BLaER1 treated with 17β-estradiol and CSF1 and Interleukin-3, amounts not matched to agents 10 nM and 100 nM (cell line): Measurements from ENCODE around the gene ATN1.

ENCODE experiments used
- H3K27ac ChIP-seq, 11 experiments: shearing (Covaris generic); formaldehyde crosslinking; 2 replicates each; pipeline ENCODE4 v1.8.1; 2022
- H3K27me3 ChIP-seq, 11 experiments: shearing (Covaris generic); formaldehyde crosslinking; 2 replicates each; pipeline ENCODE4 v1.8.1; 2022
- H3K36me3 ChIP-seq, 11 experiments: shearing (Covaris generic); formaldehyde crosslinking; 2 replicates each; pipeline ENCODE4 v1.8.1; 2022
- H3K4me1 ChIP-seq, 10 experiments: shearing (Covaris generic); formaldehyde crosslinking; 2 replicates each; pipeline ENCODE4 v1.8.1; 2022
- H3K4me2 ChIP-seq, 11 experiments: shearing (Covaris generic); formaldehyde crosslinking; 2 replicates each; pipeline ENCODE4 v1.8.1; 2022
- H3K4me3 ChIP-seq, 10 experiments: shearing (Covaris generic); formaldehyde crosslinking; 2 replicates each; pipeline ENCODE4 v1.8.1; 2022
- H3K9ac ChIP-seq, 11 experiments: shearing (Covaris generic); formaldehyde crosslinking; 2 replicates each; pipeline ENCODE4 v1.8.1; 2022
- H3K9me3 ChIP-seq, 11 experiments: shearing (Covaris generic); formaldehyde crosslinking; replicated peaks in 1 of 11; 2 replicates each; pipeline ENCODE4 v1.8.1; 2022
- H4K20me1 ChIP-seq, 11 experiments: shearing (Covaris generic); formaldehyde crosslinking; 2 replicates each; pipeline ENCODE4 v1.8.1; 2022
- Cebpa-rat ChIP-seq, 11 experiments: shearing (Covaris generic); IDR thresholded peaks; 2 replicates each; pipeline ENCODE4 v1.8.1; 2022

The ATN1 gene

GRCh38 chr12:6963016-6963731 is 35.4 kb downstream of the ATN1 start:
- no peaks in the 10 kb centered on the region for H3K27me3 ChIP-seq
- H3K4me2 ChIP-seq, result peak overlapping the region; percentile 94 to 100 (median 99)
- H3K9ac ChIP-seq, result peak overlapping the region; percentile 69 to 95 (median 80); a peak in 21 of 22 replicates
- no peaks in the 10 kb centered on the region for H3K9me3 ChIP-seq
- H3K36me3 ChIP-seq, result peaks cover 44 to 61% (median 55%) of the 10 kb centered on the region in 11 experiments
- H3K4me3 ChIP-seq, result no peak overlapping the region; a peak in 3 of 20 replicates
- H3K4me1 ChIP-seq, result peaks cover 76 to 95% (median 85%) of the 10 kb centered on the region in 10 experiments
- H4K20me1 ChIP-seq, result peaks cover 0 to 44% (median 17%) of the 10 kb centered on the region in 11 experiments; a peak in 17 of 22 replicates
- H3K27ac ChIP-seq, result peak overlapping the region; percentile 62 to 95 (median 92)
- TF ChIP-seq Cebpa-rat (IDR thresholded peaks at IDR 0.05), result no peak

GRCh38 chr12:6963791-6964413 is 36.1 kb downstream of the ATN1 start:
- H3K4me3 ChIP-seq, result no peak overlapping the region
- H3K4me2 ChIP-seq, result peak overlapping the region; percentile 32 to 94 (median 60); a peak in 21 of 22 replicates
- no peak for TF ChIP-seq Cebpa-rat (IDR thresholded peaks at IDR 0.05)
- H3K36me3 ChIP-seq, result peaks cover 51 to 64% (median 58%) of the 10 kb centered on the region in 11 experiments
- peak overlapping the region in 9 of 11 experiments; percentile 17 to 98 (median 62); a peak in 14 of 22 replicates for H3K9ac ChIP-seq
- peaks cover 76 to 95% (median 85%) of the 10 kb centered on the region in 10 experiments for H3K4me1 ChIP-seq
- H3K27ac ChIP-seq, result peak overlapping the region; percentile 33 to 95 (median 69); a peak in 18 of 22 replicates
- H3K9me3 ChIP-seq, result no peaks in the 10 kb centered on the region
- H4K20me1 ChIP-seq, result peaks cover 2 to 42% (median 20%) of the 10 kb centered on the region in 11 experiments; a peak in 16 of 22 replicates
- no peaks in the 10 kb centered on the region for H3K27me3 ChIP-seq

- Histone ChIP-seq H4K20me1 (peaks cover 5 to 34% (median 20%) of the 10 kb centered on the region in 11 experiments; a peak in 15 of 22 replicates), H3K9ac (peak overlapping the region; percentile 46 to 98 (median 62); a peak in 20 of 22 replicates), H3K4me2 (peak overlapping the region; percentile 32 to 67 (median 60)), H3K27me3 (no peaks in the 10 kb centered on the region), H3K9me3 (no peaks in the 10 kb centered on the region), H3K36me3 (peaks cover 53 to 71% (median 63%) of the 10 kb centered on the region in 11 experiments), H3K4me1 (peaks cover 76 to 94% (median 85%) of the 10 kb centered on the region in 10 experiments), H3K27ac (peak overlapping the region; percentile 33 to 95 (median 69); a peak in 21 of 22 replicates), H3K4me3 (no peak overlapping the region)
- no peak for TF ChIP-seq Cebpa-rat (IDR thresholded peaks at IDR 0.05)
Measured at GRCh38 chr12:6964605-6965025, 36.9 kb downstream of the ATN1 start.

- no peak overlapping the region for H3K4me3 ChIP-seq
- H4K20me1 ChIP-seq, result peaks cover 5 to 29% (median 20%) of the 10 kb centered on the region in 11 experiments; a peak in 15 of 22 replicates
- peak overlapping the region; percentile 32 to 67 (median 60) for H3K4me2 ChIP-seq
- H3K27ac ChIP-seq, result peak overlapping the region; percentile 33 to 95 (median 69); a peak in 21 of 22 replicates
- no peaks in the 10 kb centered on the region for H3K27me3 ChIP-seq
- no peak for TF ChIP-seq Cebpa-rat (IDR thresholded peaks at IDR 0.05)
- no peaks in the 10 kb centered on the region for H3K9me3 ChIP-seq
- H3K36me3 ChIP-seq, result peaks cover 50 to 69% (median 62%) of the 10 kb centered on the region in 11 experiments
- H3K9ac ChIP-seq, result peak overlapping the region; percentile 46 to 98 (median 62); a peak in 20 of 22 replicates
- H3K4me1 ChIP-seq, result peaks cover 72 to 88% (median 80%) of the 10 kb centered on the region in 10 experiments
Measured at GRCh38 chr12:6965026-6965661, 37.4 kb downstream of the ATN1 start.

GRCh38 chr12:6965714-6966113 is 38.0 kb downstream of the ATN1 start:
- H3K9me3 ChIP-seq, result no peaks in the 10 kb centered on the region
- no peak overlapping the region for H3K4me3 ChIP-seq
- H3K4me1 ChIP-seq, result peaks cover 67 to 83% (median 75%) of the 10 kb centered on the region in 10 experiments
- peak overlapping the region in 10 of 11 experiments; percentile 37 to 98 (median 54); a peak in 18 of 22 replicates for H3K9ac ChIP-seq
- no peak for TF ChIP-seq Cebpa-rat (IDR thresholded peaks at IDR 0.05)
- H3K4me2 ChIP-seq, result peak overlapping the region in 10 of 11 experiments; percentile 9 to 65 (median 34); a peak in 10 of 22 replicates
- H3K36me3 ChIP-seq, result peaks cover 45 to 64% (median 57%) of the 10 kb centered on the region in 11 experiments
- peak overlapping the region in 9 of 11 experiments; percentile 42 to 95 (median 69); a peak in 16 of 22 replicates for H3K27ac ChIP-seq
- no peaks in the 10 kb centered on the region for H3K27me3 ChIP-seq
- peaks cover 4 to 29% (median 20%) of the 10 kb centered on the region in 11 experiments; a peak in 13 of 22 replicates for H4K20me1 ChIP-seq

GRCh38 chr12:6966351-6966750 is 38.6 kb downstream of the ATN1 start:
- peaks cover 0 to 29% (median 19%) of the 10 kb centered on the region in 11 experiments; a peak in 11 of 22 replicates for H4K20me1 ChIP-seq
- H3K9ac ChIP-seq, result peak overlapping the region in 9 of 11 experiments; percentile 29 to 98 (median 57); a peak in 12 of 22 replicates
- no peaks in the 10 kb centered on the region for H3K27me3 ChIP-seq
- peak overlapping the region in 1 of 11 experiments; percentile 4; a peak in 1 of 22 replicates for H3K4me2 ChIP-seq
- peak overlapping the region in 2 of 11 experiments; percentile 69 to 74; a peak in 3 of 22 replicates for H3K27ac ChIP-seq
- H3K4me3 ChIP-seq, result no peak overlapping the region
- no peak for TF ChIP-seq Cebpa-rat (IDR thresholded peaks at IDR 0.05)
- no peaks in the 10 kb centered on the region for H3K9me3 ChIP-seq
- peaks cover 60 to 76% (median 68%) of the 10 kb centered on the region in 10 experiments for H3K4me1 ChIP-seq
- H3K36me3 ChIP-seq, result peaks cover 40 to 60% (median 54%) of the 10 kb centered on the region in 11 experiments

- peak overlapping the region; percentile 22 to 99 (median 93); a peak in 19 of 22 replicates for H3K9ac ChIP-seq
- H3K27me3 ChIP-seq, result no peaks in the 10 kb centered on the region
- H3K4me2 ChIP-seq, result peak overlapping the region in 7 of 11 experiments; percentile 87 to 99 (median 98); a peak in 9 of 22 replicates
- no peaks in the 10 kb centered on the region for H3K9me3 ChIP-seq
- peak overlapping the region in 1 of 10 experiments; percentile 90; a peak in 2 of 20 replicates for H3K4me3 ChIP-seq
- H3K27ac ChIP-seq, result peak overlapping the region in 6 of 11 experiments; percentile 11 to 98 (median 94); a peak in 6 of 22 replicates
- no peak for TF ChIP-seq Cebpa-rat (IDR thresholded peaks at IDR 0.05)
- peaks cover 40 to 66% (median 57%) of the 10 kb centered on the region in 11 experiments for H3K36me3 ChIP-seq
- H3K4me1 ChIP-seq, result peaks cover 59 to 76% (median 68%) of the 10 kb centered on the region in 10 experiments
- H4K20me1 ChIP-seq, result peaks cover 0 to 29% (median 19%) of the 10 kb centered on the region in 11 experiments; a peak in 10 of 22 replicates
Measured at GRCh38 chr12:6967651-6968100, 39.9 kb downstream of the ATN1 start.

GRCh38 chr12:6968426-6968825 is 40.7 kb downstream of the ATN1 start:
- H3K9me3 ChIP-seq, result no peaks in the 10 kb centered on the region
- H3K4me3 ChIP-seq, result peak overlapping the region in 9 of 10 experiments; percentile 77 to 93 (median 86); a peak in 14 of 20 replicates
- peaks cover 57 to 76% (median 68%) of the 10 kb centered on the region in 10 experiments for H3K4me1 ChIP-seq
- no peaks in the 10 kb centered on the region for H3K27me3 ChIP-seq
- peaks cover 40 to 73% (median 64%) of the 10 kb centered on the region in 11 experiments for H3K36me3 ChIP-seq
- H3K27ac ChIP-seq, result peak overlapping the region in 9 of 11 experiments; percentile 77 to 99 (median 94); a peak in 12 of 22 replicates
- H3K4me2 ChIP-seq, result peak overlapping the region; percentile 87 to 100 (median 96)
- H3K9ac ChIP-seq, result peak overlapping the region; percentile 90 to 99 (median 93); a peak in 21 of 22 replicates
- H4K20me1 ChIP-seq, result peaks cover 0 to 29% (median 19%) of the 10 kb centered on the region in 11 experiments; a peak in 10 of 22 replicates
- TF ChIP-seq Cebpa-rat (IDR thresholded peaks at IDR 0.05), result no peak
